ENCODE measurements around the gene ZNF256.

The ZNF256 gene

GRCh38 chr19:57947419-57948134 lies at the start of gene ZNF256:
TSS of gene ZNF256 (minus strand) at chr19:57947706. CDS start at chr19:57947474, 232 bp downstream.
- DNase-seq: peak; percentile 94

DNA sequence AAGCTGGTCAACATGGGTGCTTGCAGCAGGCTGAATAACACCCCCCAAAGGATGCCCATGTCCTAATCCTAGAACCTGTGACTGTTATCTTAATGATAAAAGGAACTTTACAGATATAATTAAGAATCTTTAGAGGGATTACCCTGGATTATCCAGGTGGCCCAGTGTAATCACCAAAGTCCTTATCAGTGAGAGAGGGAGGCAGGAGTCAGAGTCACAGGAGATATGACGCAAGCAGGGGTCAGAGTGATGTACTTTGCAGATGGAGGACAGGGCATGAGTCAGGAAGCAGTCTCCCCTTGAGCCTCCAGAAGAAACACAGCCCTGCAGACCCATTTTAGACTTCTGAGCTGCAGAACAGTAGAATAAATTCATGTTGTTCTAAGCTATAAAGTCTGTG lies 45.3 kb upstream of the ZNF256 start:
- no peak for DNase-seq

DNA sequence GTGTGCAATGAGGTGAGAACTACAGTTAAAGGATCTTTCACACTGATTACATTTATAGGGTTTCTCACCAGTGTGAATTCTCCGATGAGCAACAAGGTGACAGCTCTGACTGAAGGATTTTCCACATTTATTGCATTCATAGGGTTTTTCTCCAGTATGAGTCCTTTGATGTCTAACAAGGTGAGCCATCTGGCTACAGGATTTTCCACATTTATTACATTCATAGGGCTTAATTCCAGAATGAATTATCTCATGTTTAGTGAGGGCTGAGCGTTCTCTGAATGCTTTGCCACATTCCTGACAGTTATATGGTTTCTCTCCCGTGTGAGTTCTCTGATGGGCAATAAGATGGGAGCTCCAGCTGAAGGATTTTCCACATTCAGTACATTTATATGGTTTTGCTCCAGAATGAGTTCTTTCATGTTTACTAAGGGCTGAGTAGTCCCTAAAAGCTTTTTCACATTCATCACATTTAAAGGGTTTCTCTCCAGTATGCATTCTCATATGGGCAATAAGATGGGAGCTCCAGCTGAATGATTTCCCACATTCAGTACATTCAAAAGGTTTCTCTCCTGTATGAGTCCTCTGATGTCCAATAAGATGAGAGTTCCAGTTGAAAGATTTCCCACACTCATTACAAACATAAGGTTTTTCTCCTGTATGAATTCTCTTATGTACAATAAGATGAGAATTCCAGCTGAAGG lies 31.2 kb upstream of the ZNF256 start:
- no peak for DNase-seq

DNA sequence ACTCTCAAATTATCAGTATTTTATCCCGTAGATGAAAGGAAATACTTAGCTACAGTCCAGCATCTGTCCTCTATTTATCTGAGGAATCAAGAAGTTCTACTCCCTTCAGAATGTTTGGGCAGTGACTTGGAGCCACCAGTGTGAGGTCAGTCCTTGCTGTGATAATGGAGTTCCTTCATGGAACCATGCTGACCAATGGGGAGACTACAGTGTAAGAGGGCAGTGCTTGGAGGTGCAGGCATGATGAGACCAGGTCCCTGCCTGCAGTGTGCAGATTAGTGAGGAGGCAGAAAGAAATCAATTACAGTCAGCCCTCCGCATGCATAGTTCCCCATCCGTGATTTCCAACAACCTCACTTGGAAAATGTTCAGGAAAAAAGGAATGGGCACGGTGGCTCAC lies 26.9 kb upstream of the ZNF256 start, which contains the start of gene C19orf18:
Gene C19orf18, minus strand, starts transcription at position 101 of the 400 bp plus-strand sequence. CDS start 102 bp downstream, outside the sequence.
- no peak for DNase-seq

DNA sequence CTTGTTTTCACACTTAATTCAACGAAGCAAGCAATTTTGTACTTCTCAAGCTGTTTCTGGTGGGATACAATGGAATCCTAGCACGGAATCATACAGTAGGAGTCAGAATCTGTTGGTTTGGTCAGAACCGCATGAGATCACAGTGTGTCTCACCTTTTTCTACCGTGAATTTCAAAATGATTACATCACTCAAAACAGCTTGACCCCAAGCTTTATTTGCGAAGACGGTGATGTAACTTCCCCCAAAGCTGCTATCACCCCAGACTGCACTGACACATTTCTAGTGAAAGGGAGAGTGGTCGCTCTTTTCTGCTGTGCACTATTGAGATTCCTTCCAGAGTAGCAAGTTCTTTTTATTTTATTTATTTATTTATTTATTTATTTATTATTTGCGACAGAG lies 17.3 kb upstream of the ZNF256 start:
- no peak for DNase-seq

DNA sequence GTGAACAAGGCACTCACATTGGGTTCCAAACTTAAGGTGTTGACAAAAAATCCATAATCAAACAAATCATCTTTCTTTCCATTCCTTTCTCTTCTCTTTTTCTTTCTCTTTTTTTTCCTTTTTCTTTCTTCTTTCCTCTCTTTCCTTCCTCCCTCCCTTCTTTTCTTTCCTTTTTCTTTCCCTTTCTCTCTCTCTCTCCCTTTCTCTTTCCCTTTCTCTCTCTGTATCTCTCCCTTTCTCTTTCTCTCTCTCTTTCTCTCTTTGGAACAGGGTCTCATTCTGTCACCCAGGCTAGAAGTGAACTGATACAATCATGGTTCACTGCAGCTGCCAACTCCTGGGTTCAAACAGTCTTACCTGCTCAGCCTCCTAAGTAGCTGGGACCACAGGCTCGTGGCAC lies 14.3 kb upstream of the ZNF256 start:
- DNase-seq: no peak

DNA sequence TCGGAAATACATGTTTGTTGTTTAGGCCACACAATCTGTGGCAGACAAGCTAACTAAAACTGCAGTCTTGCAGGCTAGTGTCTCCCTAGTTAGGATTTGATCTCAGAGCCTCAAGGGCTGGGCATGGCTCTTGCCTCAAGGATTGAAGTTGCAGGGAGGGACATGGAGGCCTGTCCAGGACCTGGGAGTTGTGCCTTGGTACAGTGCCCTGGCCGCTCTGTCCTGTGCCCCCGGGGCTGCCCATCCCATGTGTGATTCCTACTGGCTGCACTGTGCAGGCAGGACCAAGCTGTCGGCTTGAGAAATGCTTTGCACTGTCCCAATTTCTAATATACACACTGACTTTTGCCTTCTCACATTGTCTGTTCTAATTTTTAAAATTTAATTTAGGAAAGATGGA lies 7.5 kb upstream of the ZNF256 start:
- no peak for DNase-seq

- no peak for DNase-seq
Measured at GRCh38 chr19:57949702-57950101, 2.2 kb upstream of the ZNF256 start.

DNA sequence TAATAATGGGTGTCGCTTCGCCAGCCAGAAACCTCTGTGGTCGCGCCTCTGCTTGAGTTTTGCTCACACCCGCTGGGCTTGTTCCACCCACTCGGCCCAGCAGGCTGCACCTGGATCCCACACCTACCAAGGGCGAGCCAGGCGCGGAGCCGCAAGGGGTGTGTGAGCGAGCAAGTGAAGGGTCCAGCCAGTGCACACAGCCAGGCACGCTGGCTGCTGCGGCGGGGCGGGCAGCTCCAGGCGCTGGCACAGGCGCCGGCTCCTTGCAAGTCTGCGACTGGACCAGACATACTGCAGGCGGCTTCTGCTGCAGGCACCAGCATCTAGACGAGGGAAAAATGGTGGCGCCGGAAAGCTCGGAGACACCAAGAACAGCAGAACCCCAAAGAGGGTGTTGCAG lies 1.8 kb upstream of the ZNF256 start:
- DNase-seq: no peak

GRCh38 chr19:57947088-57947418 lies 453 bp downstream of the ZNF256 start:
- DNase-seq: no peak

- DNase-seq: no peak
Measured at GRCh38 chr19:57946316-57946715, 1.2 kb downstream of the ZNF256 start.

GRCh38 chr19:57941593-57941992 lies 5.9 kb downstream of the ZNF256 start:
- no peak for DNase-seq

DNA sequence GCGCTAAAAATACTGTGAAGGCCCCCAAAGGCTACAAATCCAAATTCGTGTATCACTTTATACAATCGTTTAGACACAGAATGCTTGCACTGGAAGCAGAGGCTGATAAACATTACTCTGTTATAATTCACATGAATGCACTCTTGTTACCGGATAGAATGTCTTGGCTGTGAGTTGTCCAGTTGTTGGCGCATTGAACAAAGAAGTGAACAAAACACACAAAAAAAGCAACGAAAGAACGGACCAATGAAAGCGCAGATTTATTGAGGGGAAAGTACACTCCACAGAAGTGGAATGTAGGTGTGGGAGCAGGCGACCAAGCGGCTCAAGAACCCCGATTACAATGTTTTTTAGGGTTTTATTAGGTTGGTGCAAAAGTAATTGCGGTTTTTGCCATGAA lies 11.8 kb downstream of the ZNF256 start:
- DNase-seq: no peak

DNA sequence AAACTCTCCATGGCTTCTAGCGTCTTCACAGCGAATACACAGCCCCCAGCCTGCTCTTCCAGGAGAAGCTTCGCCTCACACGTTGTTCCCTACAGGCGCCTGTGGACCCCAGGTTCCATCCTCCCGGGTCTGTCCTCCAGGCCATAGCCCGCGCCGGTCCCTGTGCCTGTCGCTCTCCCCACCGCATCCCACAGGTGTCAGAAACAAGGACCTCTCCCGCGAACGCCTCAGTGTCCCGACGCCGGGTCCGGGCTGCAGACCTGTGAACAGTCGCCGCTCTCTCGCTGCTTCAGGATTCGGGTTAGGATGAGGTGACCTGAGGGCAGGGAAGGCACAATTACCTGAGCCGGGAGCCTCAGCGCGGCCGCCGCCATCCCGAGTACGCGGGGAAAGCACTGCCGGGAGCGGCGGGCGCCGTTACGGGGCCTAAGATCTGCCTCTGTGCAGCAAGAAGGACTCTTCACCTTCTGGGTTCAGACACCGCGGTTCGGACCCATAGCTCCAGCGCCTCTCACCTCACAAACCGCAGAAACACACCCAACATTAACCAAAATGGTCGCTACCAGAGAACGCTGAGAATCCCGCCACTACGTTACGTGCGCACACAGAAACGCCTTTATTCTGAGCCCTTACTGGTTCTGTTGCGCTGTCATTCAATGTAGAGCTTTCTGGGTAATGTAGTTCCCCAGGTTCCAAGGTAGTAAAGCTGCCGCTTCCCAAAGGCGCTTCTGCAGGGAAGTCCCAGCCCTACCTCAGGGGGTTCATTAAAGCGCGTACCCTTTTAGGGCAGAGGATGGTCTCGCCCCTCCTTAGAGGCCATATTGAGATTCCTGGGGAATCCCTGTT lies 12.5 kb downstream of the ZNF256 start, which contains the start of gene ZNF418:
Gene ZNF418, minus strand, starts transcription at position 583 of the 846 bp plus-strand sequence. CDS start 1,580 bp downstream, outside the sequence.
- DNase-seq: peak; percentile 62

DNA sequence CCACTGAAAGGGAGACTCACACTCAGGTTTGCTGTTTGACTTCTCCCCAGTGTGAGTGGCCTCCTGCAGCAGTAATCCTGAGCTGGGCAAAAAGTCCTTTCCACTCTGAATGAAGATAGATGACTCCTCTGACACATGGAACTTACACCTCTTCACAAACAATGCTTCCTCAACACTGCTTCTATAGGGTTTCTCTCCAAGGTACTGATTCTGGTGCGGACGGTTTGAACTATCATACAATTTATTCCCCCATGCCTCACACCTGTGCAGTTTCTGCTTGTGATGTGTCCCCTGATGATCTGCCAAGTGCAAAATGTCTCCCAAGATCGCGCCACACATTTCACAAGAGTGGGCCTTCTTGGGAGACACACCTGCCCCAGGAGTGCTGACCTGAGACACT lies 19.9 kb downstream of the ZNF256 start:
- DNase-seq: no peak

DNA sequence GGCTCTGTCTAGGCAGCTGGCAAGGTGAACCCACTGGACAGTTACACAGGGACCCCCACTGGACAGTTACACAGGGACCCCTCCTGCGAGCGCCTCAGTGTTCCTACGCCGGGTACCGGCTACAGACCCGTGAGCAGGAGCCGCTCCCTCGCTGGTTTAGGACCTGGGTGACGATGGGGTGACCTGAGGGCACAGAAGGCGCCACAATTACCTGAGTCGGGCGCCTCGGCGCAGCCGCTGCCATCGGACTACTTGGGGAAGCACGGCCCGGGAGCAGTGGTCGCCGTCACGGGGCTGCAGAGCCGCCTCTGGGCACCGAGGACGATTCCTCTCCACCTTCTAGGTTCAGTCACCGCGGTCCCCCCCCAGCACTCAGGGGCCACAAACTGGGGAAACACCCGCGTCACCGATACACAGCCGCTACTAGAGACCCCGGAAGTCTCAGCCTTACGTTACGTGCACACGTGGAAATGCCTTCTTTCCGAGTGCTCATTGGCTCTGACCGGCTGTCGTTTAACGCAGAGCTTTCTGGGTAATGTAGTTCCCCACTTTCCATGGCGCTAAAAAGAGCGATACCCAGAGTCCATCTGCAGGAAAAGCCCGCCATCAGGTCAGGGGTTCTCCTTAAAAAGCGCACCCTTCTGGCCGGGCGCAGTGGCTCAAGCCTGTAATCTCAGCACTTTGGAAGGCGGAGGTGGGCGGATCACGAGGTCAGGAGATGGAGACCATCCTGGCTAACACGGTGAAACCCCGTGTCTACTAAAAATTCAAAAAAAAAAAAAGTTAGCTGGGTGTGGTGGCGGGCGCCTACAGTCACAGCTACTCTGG lies 31.1 kb downstream of the ZNF256 start, which contains the start of gene ZNF417:
Gene ZNF417, minus strand, starts transcription at position 425 of the 828 bp plus-strand sequence. Its CDS starts 181 bp downstream, at position 244.
- peak; percentile 89 for DNase-seq

DNA sequence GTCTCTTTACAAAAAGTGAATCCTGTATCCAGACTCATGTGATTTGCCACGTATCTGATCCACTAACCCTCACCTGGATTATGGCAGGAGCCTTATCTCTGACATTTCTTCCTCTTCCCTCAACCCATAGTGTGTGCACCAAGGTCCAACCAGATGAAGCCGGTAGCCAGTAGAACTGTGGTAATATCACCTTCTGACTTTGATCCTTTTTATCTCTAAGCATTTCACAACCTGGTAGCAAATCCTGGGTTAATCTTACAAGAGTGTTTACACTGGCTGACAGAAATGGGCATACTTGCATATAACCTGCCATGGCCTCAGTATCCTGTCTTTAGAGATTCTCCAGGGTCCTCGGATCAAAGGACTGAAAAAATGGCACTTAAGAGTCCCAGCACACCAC lies 33.0 kb downstream of the ZNF256 start:
- DNase-seq: no peak

DNA sequence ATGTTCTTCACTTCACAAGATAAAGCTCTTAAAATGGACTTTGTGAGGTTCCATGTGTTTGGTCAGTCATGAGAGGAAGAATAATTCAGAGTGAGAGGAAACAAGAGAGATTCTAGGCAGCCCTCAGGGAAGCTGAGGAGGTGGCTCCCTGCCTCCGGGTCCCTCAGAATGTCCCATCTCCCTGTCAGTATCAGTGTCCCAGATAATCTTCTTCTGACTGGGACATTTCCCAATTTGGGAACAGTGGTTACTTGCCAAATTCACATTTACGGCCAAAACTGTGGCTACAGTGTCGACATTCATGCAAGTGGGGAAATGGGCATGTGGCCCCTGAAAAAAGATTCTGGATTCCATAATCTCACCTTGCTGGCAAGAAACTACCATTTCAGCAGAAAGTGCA lies 40.1 kb downstream of the ZNF256 start:
- no peak for DNase-seq

DNA sequence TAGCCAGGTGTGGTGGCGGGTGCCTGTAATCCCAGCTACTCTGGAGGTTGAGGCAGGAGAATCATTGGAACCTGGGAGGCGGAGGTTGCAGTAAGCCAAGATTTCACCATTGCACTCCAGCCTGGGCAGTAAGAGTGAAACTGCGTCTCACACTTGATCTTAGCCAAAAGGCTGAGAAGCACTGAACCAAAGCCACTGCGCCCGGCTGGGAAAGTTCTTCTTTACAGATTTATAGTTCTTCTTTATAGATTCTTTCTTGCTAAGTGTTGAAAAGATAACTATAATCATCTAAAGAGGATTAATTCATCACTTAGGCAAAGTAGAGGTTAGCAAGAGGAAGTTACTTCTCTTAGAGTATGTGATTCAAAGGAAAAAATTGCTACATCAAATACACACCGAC lies 42.2 kb downstream of the ZNF256 start:
- no peak for DNase-seq

GRCh38 chr19:57903618-57904184 lies 43.8 kb downstream of the ZNF256 start:
- no peak for DNase-seq

GRCh38 chr19:57900311-57900710 lies 47.2 kb downstream of the ZNF256 start:
- no peak for DNase-seq

All from activated CD8-positive, alpha-beta memory T cell treated with anti-CD3 and anti-CD28 coated beads for 24 hours (primary cell).